AG04450 (cell line): ENCODE results near the gene PRRX1. TPM values are rescaled to one million over a fixed set of nuclear protein-coding genes. Genes with fewer than 3 reads are reported as not detected.

Experiments
- CTCF ChIA-PET: fragments of 300-600, 350-600 bp; formaldehyde crosslinking; extraction: SDS; loops from one replicate; lab custom pipeline; 2022; ENCODE audit warnings: antibody characterized with exemption, inconsistent platforms; lab: Charles Lee
- POLR2A ChIA-PET: fragments of 350-600 bp; formaldehyde crosslinking; extraction: SDS; loops from one replicate; lab custom pipeline; 2021; ENCODE audit warnings: antibody characterized with exemption, inconsistent platforms; lab: Yijun Ruan, JAX
- DNase-seq: peaks from one replicate; pipeline ENCODE4 v3.0.0-alpha.2; 2011; ENCODE audit warnings: low read depth, low spot score
- H3K27ac ChIP-seq: one replicate; pipeline ENCODE4 v1.5.1; 2012; ENCODE audit warnings: low read depth, low read length, control low read depth
- H3K27me3 ChIP-seq: one replicate; pipeline ENCODE4 v1.6.0; 2012; ENCODE audit warnings: low read length; ENCODE audit not compliant: control insufficient read depth, insufficient read depth
- H3K4me3 ChIP-seq: 2 replicates; pipeline ENCODE4 v1.5.1; 2011; ENCODE audit warnings: mild to moderate bottlenecking, low read depth, low read length, control low read depth
- H3K9me3 ChIP-seq: 2 replicates; pipeline ENCODE4 v1.5.1; 2012; ENCODE audit warnings: low read length; ENCODE audit not compliant: control insufficient read depth, insufficient read depth
- CTCF ChIP-seq: IDR thresholded peaks from 2 replicates; pipeline ENCODE4 v1.5.1; 2011; ENCODE audit warnings: low read depth, low read length, control low read depth, inconsistent platforms
- polyA plus RNA-seq: library from polyadenylated mRNA; depleted of rRNA; stranded (reverse); fragments of >200 nt; gene quantifications from 2 replicates; pipeline ENCODE4 v1.2.3, GENCODE V29; 2011

PRRX1 gene
- polyA plus RNA-seq, 1 experiment = 107 TPM

GRCh38 chr1:170663404-170664092, 383 bp upstream of the PRRX1 start:
- no peaks in the 10 kb centered on the region for H3K27me3 ChIP-seq
- H3K4me3 ChIP-seq = peak overlapping the region; percentile 94
- H3K27ac ChIP-seq = peak overlapping the region; percentile 89
- ChIA-PET POLR2A (interaction anchor here (0.7 kb wide), 1 partner anchor 717 kb away, joined by 4 read pairs; no protein-coding TSS in a partner anchor), CTCF (interaction anchor here (0.6 to 1.8 kb wide), 3 partner anchors 9 to 183 kb away, joined by 3 to 7 read pairs (median 4); no protein-coding TSS in a partner anchor)
- TF ChIP-seq CTCF = no peak
- no peak for DNase-seq
- H3K9me3 ChIP-seq = peaks cover 24% of the 10 kb centered on the region

- Histone ChIP-seq H3K27ac (peak overlapping the region; percentile 89), H3K27me3 (no peaks in the 10 kb centered on the region), H3K4me3 (peak overlapping the region; percentile 94), H3K9me3 (peaks cover 25% of the 10 kb centered on the region)
- peak; percentile 51 for TF ChIP-seq CTCF
- no peak for DNase-seq
- ChIA-PET CTCF (interaction anchor here (0.7 kb wide), 1 partner anchor 102 kb away, joined by 3 read pairs; no protein-coding TSS in a partner anchor), POLR2A (interaction anchor here (1.1 kb wide), 1 partner anchor 133 kb away, joined by 10 read pairs; the partner anchor contains the start of gene GORAB)
These were observed 1.1 kb downstream of the PRRX1 start for GRCh38 chr1:170664828-170665612.

GRCh38 chr1:170665629-170666028, 1.7 kb downstream of the PRRX1 start:
- Histone ChIP-seq H3K9me3 (peaks cover 22% of the 10 kb centered on the region), H3K4me3 (peak overlapping the region; percentile 94), H3K27me3 (no peaks in the 10 kb centered on the region), H3K27ac (peak overlapping the region; percentile 89)
- POLR2A ChIA-PET = interaction anchor here (1.1 kb wide), 1 partner anchor 133 kb away, joined by 10 read pairs; the partner anchor contains the start of gene GORAB
- DNase-seq = no peak
- no peak for TF ChIP-seq CTCF
- CTCF ChIA-PET = no interaction called here

GRCh38 chr1:170666541-170667254, 2.8 kb downstream of the PRRX1 start:
- no peak for TF ChIP-seq CTCF
- no peaks in the 10 kb centered on the region for H3K27me3 ChIP-seq
- ChIA-PET CTCF (interaction anchor here (1.1 to 1.2 kb wide), 2 partner anchors 167 to 263 kb away, joined by 3 to 4 read pairs; no protein-coding TSS in a partner anchor), POLR2A (interaction anchor here (0.6 to 0.8 kb wide), 2 partner anchors 136 to 146 kb away, joined by 4 to 7 read pairs; no protein-coding TSS in a partner anchor)
- H3K27ac ChIP-seq = peak overlapping the region; percentile 52
- peak overlapping the region; percentile 39 for H3K4me3 ChIP-seq
- no peak for DNase-seq
- peaks cover 24% of the 10 kb centered on the region for H3K9me3 ChIP-seq
